Liver (tissue), 9 donors: ENCODE data around the gene AFAP1. TPM values are rescaled to one million over a fixed set of nuclear protein-coding genes. Genes with fewer than 3 reads are reported as not detected.

Source experiments
- DNase-seq: peaks from one replicate; pipeline ENCODE4 v3.0.0-alpha.2; 2017; ENCODE audit warnings: low spot score
- H3K27ac ChIP-seq, 2 donors: one replicate each; pipeline ENCODE4 v1.7.0; 2013; ENCODE audit warnings: inconsistent platforms in 2 of 2, low read length in 2 of 2, control low read depth in 1 of 2, low read depth in 1 of 2, mild to moderate bottlenecking in 1 of 2
- H3K27me3 ChIP-seq, 4 donors: one replicate each; pipeline versions ENCODE4 v1.6.1 to v1.7.0; 2013; ENCODE audit warnings: low read length in 3 of 4, inconsistent platforms in 1 of 4, mild to moderate bottlenecking in 1 of 4, moderate library complexity in 1 of 4; ENCODE audit not compliant: control insufficient read depth in 4 of 4, insufficient read depth in 4 of 4
- H3K36me3 ChIP-seq, 4 donors: one replicate each; pipeline versions ENCODE4 v1.6.1 to v1.7.0; 2013; ENCODE audit warnings: low read length in 3 of 4, mild to moderate bottlenecking in 3 of 4, low read depth in 1 of 4, moderate library complexity in 1 of 4; ENCODE audit not compliant: control insufficient read depth in 4 of 4, insufficient read depth in 3 of 4
- H3K4me1 ChIP-seq, 4 donors: one replicate each; pipeline versions ENCODE4 v1.6.1 to v1.7.0; 2013; ENCODE audit warnings: low read length in 3 of 4, mild to moderate bottlenecking in 3 of 4, moderate library complexity in 1 of 4; ENCODE audit not compliant: control insufficient read depth in 4 of 4, insufficient read depth in 4 of 4
- H3K4me3 ChIP-seq, 3 donors: one replicate each; pipeline versions ENCODE4 v1.6.1 to v1.7.0; 2013; ENCODE audit warnings: low read length in 3 of 3, control low read depth in 1 of 3, low read depth in 1 of 3, mild to moderate bottlenecking in 1 of 3
- H3K9ac ChIP-seq, 2 donors: one replicate each; pipeline ENCODE4 v1.7.0; 2013; ENCODE audit warnings: low read length in 2 of 2, mild to moderate bottlenecking in 2 of 2, moderate library complexity in 2 of 2, control low read depth in 1 of 2, low read depth in 1 of 2
- H3K9me3 ChIP-seq, 4 donors: one replicate each; pipeline versions ENCODE4 v1.6.1 to v1.7.0; 2013; ENCODE audit warnings: low read length in 3 of 4; ENCODE audit not compliant: control insufficient read depth in 4 of 4
- EGR1 ChIP-seq, 2 donors: IDR thresholded peaks; 2 replicates each; pipeline ENCODE4 v1.6.1; 2016 to 2018; ENCODE audit warnings: antibody characterized with exemption in 2 of 2, low read depth in 2 of 2
- FOXA2 ChIP-seq: IDR thresholded peaks from 2 replicates; pipeline ENCODE4 v1.6.1; 2016; ENCODE audit warnings: antibody characterized with exemption
- GABPA ChIP-seq, 2 donors: IDR thresholded peaks in 1 of 2; conservative IDR thresholded peaks in 1 of 2; 2 replicates each; pipeline ENCODE4 v1.6.1; 2016; ENCODE audit warnings: antibody characterized with exemption in 2 of 2, mild to moderate bottlenecking in 1 of 2, moderate library complexity in 1 of 2
- HNF4G ChIP-seq: IDR thresholded peaks from 2 replicates; pipeline ENCODE4 v1.6.1; 2016; ENCODE audit warnings: antibody characterized with exemption
- JUND ChIP-seq, 2 donors: IDR thresholded peaks; 2 replicates each; pipeline ENCODE4 v1.6.1; 2016; ENCODE audit warnings: antibody characterized with exemption in 2 of 2
- RXRA ChIP-seq, 2 donors: IDR thresholded peaks; 2 replicates each; pipeline ENCODE4 v1.6.1; 2017 to 2018; ENCODE audit warnings: antibody characterized with exemption in 2 of 2, mild to moderate bottlenecking in 1 of 2
- WGBS: extraction: QIAGEN DNeasy Blood & Tissue Kit; methylation state at CpG from one replicate; pipeline ENCODE4 v1.1.7; 2013; 5-methylcytosine and 5-hydroxymethylcytosine counted together
- polyA plus RNA-seq, 2 donors: library from polyadenylated mRNA; stranded (reverse) in 1 of 2; unstranded in 1 of 2; fragments of 200-250 nt in 1 of 2; fragments of >200 nt in 1 of 2; fragmentation: Nextera tagmentation in 1 of 2; extraction: Ambion mirVana in 1 of 2; gene quantifications; one replicate each; pipeline versions ENCODE4 v1.2.1 to v1.2.3, GENCODE V29; 2013 to 2015
- total RNA-seq, 2 donors: library from RNA; depleted of rRNA; stranded (reverse); fragments of >200 nt; gene quantifications; one replicate each; pipeline ENCODE4 v1.2.3, GENCODE V29; 2014
- TF ChIP-seq, protein P1 (sequence below): IDR thresholded peaks from 2 replicates; pipeline ENCODE4 v1.6.1; 2016; ENCODE audit warnings: antibody characterized with exemption
- TF ChIP-seq, protein P2 (sequence below): fragments of 150-350 bp; IDR thresholded peaks from 2 replicates; pipeline ENCODE4 v1.5.1; 2017; ENCODE audit warnings: improper control_type of control experiment, low read depth, low read length; ENCODE audit not compliant: missing input control
- TF ChIP-seq, protein P3 (sequence below): IDR thresholded peaks from 2 replicates; pipeline ENCODE4 v1.6.1; 2016; ENCODE audit warnings: antibody characterized with exemption
- TF ChIP-seq, protein P4 (sequence below): IDR thresholded peaks from 2 replicates; pipeline ENCODE4 v1.6.1; 2016; ENCODE audit warnings: antibody characterized with exemption
- TF ChIP-seq, protein P5 (sequence below): IDR thresholded peaks from 2 replicates; pipeline ENCODE4 v1.6.1; 2016; ENCODE audit warnings: antibody characterized with exemption, mild to moderate bottlenecking
- donor health status: healthy.
- donor health status: healthy.
- donor health status: healthy.
- donor health status: healthy.
- donor health status: healthy.

AFAP1 gene
- total and polyA plus RNA-seq, 4 donors, result 0.40 to 3.2 (median 1.6) TPM

DNA sequence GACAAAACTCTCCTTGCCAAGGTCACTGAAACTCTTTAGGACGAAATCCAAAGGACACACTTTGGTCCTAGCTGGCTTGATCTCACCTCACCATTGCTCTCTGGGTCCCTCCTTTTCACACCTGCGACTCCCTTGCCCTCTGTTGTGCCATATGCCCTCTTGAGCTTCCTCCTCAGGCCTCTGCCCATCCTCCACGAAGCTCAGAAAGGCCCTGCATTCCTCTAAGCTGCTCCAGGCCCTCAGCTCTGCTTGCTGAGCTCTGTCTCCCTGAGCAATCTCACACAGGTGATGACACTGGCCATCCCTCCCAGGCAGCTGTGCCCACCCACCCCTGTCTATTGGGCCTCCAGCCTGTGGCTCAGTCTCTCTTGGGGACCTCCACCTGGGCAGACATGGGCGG is 10.1 kb upstream of the AFAP1 start:
- WGBS, result 78% methylated on average over 4 of the region's 4 CpGs

DNA sequence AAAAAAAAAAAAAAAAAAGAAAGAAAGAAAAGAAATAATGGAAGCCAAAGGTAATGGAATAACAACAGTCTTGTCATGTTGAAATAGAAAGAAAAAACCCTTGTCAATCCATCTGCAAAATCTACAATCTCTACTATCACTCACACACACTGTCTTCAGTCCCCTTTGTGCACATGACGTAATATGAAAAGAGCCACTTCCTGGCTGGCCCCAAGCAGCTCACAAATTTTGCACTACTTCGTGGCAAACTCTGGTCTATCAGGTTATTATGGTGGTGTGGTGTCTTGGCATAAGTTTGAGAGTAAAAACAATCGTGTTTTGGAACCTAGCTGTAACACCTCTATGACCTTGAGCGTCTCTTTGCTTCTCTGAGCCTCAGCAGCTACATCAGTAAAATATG is 8.3 kb upstream of the AFAP1 start:
- H3K36me3 ChIP-seq, result peaks cover 0 to 1% (median 0%) of the 10 kb centered on the region in 4 donors
- H3K27me3 ChIP-seq, result no peaks in the 10 kb centered on the region
- H3K4me3 ChIP-seq, result no peak overlapping the region
- no peak for DNase-seq
- H3K4me1 ChIP-seq, result peaks cover 0 to 10% (median 4%) of the 10 kb centered on the region in 4 donors
- no peak overlapping the region for H3K9ac ChIP-seq
- 78% methylated on average over 4 of the region's 4 CpGs for WGBS
- H3K27ac ChIP-seq, result no peak overlapping the region
- TF ChIP-seq, protein P1, sequence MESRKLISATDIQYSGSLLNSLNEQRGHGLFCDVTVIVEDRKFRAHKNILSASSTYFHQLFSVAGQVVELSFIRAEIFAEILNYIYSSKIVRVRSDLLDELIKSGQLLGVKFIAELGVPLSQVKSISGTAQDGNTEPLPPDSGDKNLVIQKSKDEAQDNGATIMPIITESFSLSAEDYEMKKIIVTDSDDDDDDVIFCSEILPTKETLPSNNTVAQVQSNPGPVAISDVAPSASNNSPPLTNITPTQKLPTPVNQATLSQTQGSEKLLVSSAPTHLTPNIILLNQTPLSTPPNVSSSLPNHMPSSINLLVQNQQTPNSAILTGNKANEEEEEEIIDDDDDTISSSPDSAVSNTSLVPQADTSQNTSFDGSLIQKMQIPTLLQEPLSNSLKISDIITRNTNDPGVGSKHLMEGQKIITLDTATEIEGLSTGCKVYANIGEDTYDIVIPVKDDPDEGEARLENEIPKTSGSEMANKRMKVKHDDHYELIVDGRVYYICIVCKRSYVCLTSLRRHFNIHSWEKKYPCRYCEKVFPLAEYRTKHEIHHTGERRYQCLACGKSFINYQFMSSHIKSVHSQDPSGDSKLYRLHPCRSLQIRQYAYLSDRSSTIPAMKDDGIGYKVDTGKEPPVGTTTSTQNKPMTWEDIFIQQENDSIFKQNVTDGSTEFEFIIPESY, result no peak
- TF ChIP-seq JUND (IDR thresholded peaks at IDR 0.05), result no peak
- TF ChIP-seq, protein P2, sequence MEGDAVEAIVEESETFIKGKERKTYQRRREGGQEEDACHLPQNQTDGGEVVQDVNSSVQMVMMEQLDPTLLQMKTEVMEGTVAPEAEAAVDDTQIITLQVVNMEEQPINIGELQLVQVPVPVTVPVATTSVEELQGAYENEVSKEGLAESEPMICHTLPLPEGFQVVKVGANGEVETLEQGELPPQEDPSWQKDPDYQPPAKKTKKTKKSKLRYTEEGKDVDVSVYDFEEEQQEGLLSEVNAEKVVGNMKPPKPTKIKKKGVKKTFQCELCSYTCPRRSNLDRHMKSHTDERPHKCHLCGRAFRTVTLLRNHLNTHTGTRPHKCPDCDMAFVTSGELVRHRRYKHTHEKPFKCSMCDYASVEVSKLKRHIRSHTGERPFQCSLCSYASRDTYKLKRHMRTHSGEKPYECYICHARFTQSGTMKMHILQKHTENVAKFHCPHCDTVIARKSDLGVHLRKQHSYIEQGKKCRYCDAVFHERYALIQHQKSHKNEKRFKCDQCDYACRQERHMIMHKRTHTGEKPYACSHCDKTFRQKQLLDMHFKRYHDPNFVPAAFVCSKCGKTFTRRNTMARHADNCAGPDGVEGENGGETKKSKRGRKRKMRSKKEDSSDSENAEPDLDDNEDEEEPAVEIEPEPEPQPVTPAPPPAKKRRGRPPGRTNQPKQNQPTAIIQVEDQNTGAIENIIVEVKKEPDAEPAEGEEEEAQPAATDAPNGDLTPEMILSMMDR, result no peak
- TF ChIP-seq, protein P3, sequence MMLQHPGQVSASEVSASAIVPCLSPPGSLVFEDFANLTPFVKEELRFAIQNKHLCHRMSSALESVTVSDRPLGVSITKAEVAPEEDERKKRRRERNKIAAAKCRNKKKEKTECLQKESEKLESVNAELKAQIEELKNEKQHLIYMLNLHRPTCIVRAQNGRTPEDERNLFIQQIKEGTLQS, result no peak
- TF ChIP-seq, protein P4, sequence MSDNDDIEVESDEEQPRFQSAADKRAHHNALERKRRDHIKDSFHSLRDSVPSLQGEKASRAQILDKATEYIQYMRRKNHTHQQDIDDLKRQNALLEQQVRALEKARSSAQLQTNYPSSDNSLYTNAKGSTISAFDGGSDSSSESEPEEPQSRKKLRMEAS, result no peak
- no peak for TF ChIP-seq GABPA (IDR thresholded peaks at IDR 0.05 in 1 of 2, conservative IDR thresholded peaks at IDR 0.05 in 1 of 2)
- TF ChIP-seq HNF4G, result no peak
- TF ChIP-seq FOXA2, result no peak
- TF ChIP-seq RXRA (IDR thresholded peaks at IDR 0.05), result no peak
- H3K9me3 ChIP-seq, result no peaks in the 10 kb centered on the region

More for the DNA sequence above, 10.1 kb upstream of the AFAP1 start:
- H3K36me3 ChIP-seq, result peaks cover 0 to 1% (median 0%) of the 10 kb centered on the region in 4 donors
- TF ChIP-seq EGR1 (IDR thresholded peaks at IDR 0.05; ENCODE audit: low read depth in 2 of 2) (no peak), RXRA (IDR thresholded peaks at IDR 0.05) (no peak)
- TF ChIP-seq, protein P5, sequence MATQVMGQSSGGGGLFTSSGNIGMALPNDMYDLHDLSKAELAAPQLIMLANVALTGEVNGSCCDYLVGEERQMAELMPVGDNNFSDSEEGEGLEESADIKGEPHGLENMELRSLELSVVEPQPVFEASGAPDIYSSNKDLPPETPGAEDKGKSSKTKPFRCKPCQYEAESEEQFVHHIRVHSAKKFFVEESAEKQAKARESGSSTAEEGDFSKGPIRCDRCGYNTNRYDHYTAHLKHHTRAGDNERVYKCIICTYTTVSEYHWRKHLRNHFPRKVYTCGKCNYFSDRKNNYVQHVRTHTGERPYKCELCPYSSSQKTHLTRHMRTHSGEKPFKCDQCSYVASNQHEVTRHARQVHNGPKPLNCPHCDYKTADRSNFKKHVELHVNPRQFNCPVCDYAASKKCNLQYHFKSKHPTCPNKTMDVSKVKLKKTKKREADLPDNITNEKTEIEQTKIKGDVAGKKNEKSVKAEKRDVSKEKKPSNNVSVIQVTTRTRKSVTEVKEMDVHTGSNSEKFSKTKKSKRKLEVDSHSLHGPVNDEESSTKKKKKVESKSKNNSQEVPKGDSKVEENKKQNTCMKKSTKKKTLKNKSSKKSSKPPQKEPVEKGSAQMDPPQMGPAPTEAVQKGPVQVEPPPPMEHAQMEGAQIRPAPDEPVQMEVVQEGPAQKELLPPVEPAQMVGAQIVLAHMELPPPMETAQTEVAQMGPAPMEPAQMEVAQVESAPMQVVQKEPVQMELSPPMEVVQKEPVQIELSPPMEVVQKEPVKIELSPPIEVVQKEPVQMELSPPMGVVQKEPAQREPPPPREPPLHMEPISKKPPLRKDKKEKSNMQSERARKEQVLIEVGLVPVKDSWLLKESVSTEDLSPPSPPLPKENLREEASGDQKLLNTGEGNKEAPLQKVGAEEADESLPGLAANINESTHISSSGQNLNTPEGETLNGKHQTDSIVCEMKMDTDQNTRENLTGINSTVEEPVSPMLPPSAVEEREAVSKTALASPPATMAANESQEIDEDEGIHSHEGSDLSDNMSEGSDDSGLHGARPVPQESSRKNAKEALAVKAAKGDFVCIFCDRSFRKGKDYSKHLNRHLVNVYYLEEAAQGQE, result no peak
- TF ChIP-seq, protein P1, result no peak
- TF ChIP-seq, protein P2, result no peak
- no peak overlapping the region for H3K9ac ChIP-seq
- H3K27me3 ChIP-seq, result no peaks in the 10 kb centered on the region
- H3K4me3 ChIP-seq, result no peak overlapping the region
- no peak for DNase-seq
- H3K9me3 ChIP-seq, result no peaks in the 10 kb centered on the region
- peaks cover 0 to 5% (median 4%) of the 10 kb centered on the region in 4 donors for H3K4me1 ChIP-seq
- no peak overlapping the region for H3K27ac ChIP-seq
